ENCODE data around the gene HPCAL1. TPM values are rescaled to one million over a fixed set of nuclear protein-coding genes. Genes with fewer than 3 reads are reported as not detected.

The HPCAL1 gene
- total and polyA plus RNA-seq, 2 experiments from 2014 or later: 58.9 to 65.4 TPM

- no peak overlapping the region for H3K4me3 ChIP-seq
- no peaks in the 10 kb centered on the region for H3K9me3 ChIP-seq (ENCODE audit: low read depth)
- no peaks in the 10 kb centered on the region for H3K27me3 ChIP-seq (replicated peaks; ENCODE audit: insufficient read depth)
- WGBS, 2 experiments (ENCODE audit: low coverage in 1 of 2, low lambda C conversion rate in 2 of 2, missing lambda C conversion rate in 2 of 2): 92 to 95% methylated on average over 17 to 20 of the region's 20 CpGs
- H3K9me2 ChIP-seq (ENCODE audit: insufficient read depth): no peaks in the 10 kb centered on the region
- no peaks in the 10 kb centered on the region for H3F3A ChIP-seq (ENCODE audit: insufficient read depth)
- H3K9ac ChIP-seq: no peak overlapping the region
- no peak for DNase-seq
- no peaks in the 10 kb centered on the region for H3K36me3 ChIP-seq (ENCODE audit: low read depth)
- H3K4me2 ChIP-seq (ENCODE audit: unreplicated experiment): no peak overlapping the region
- TF ChIP-seq EZH2 (IDR thresholded peaks at IDR 0.05; ENCODE audit: insufficient read depth, poor library complexity, severe bottlenecking) (no peak), EZH2phosphoT487 (IDR thresholded peaks at IDR 0.05; ENCODE audit: insufficient read depth, low read depth) (no peak)
- H2AFZ ChIP-seq: no peak overlapping the region
- H4K20me1 ChIP-seq (ENCODE audit: insufficient read depth): no peaks in the 10 kb centered on the region
- H3K27ac ChIP-seq: no peak overlapping the region
- in situ Hi-C loops (cut with MboI): no loop called here
- H3K79me2 ChIP-seq (ENCODE audit: insufficient read depth): peaks cover 6% of the 10 kb centered on the region; the same call in 1 of the 2 replicates
- H3K4me1 ChIP-seq (ENCODE audit: insufficient read depth): no peaks in the 10 kb centered on the region
These were observed 69.6 kb downstream of the HPCAL1 start for GRCh38 chr2:10372203-10372861.

DNA sequence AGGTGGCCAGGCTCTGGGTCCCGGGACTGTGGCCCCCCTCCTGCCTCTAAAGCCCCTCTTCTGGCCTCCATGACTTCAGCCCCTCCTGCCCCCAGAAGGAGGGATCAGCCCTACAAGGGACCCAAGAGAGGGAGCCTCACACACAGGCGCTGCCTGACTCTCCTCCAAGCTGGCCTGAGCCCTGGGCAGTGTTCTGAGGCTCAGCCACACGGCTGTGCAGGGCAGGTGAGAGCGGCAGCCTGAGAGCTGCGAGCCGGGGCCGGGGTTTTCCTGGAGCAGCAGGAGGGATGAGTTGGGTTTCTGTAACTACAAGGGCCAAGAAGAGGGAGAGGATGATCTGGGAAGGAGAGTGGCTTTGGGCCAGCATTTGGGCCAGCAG lies 70.1 kb downstream of the HPCAL1 start:
- no peak for DNase-seq
- 88% methylated on average over 7 of the region's 7 CpGs for WGBS, 2 experiments (ENCODE audit: low coverage in 1 of 2, low lambda C conversion rate in 2 of 2, missing lambda C conversion rate in 2 of 2)
- Histone ChIP-seq H3K9me3 (ENCODE audit: low read depth) (no peaks in the 10 kb centered on the region), H2AFZ (no peak overlapping the region), H3K4me3 (no peak overlapping the region), H3K27me3 (replicated peaks; ENCODE audit: insufficient read depth) (no peaks in the 10 kb centered on the region), H4K20me1 (ENCODE audit: insufficient read depth) (no peaks in the 10 kb centered on the region), H3K36me3 (ENCODE audit: low read depth) (no peaks in the 10 kb centered on the region), H3K79me2 (ENCODE audit: insufficient read depth) (peaks cover 6% of the 10 kb centered on the region; the same call in 1 of the 2 replicates), H3K9ac (no peak overlapping the region), H3K4me1 (ENCODE audit: insufficient read depth) (no peaks in the 10 kb centered on the region), H3K27ac (no peak overlapping the region), H3F3A (ENCODE audit: insufficient read depth) (no peaks in the 10 kb centered on the region), H3K9me2 (ENCODE audit: insufficient read depth) (no peaks in the 10 kb centered on the region), H3K4me2 (ENCODE audit: unreplicated experiment) (no peak overlapping the region)
- in situ Hi-C loops (cut with MboI): no loop called here
- TF ChIP-seq EZH2 (IDR thresholded peaks at IDR 0.05; ENCODE audit: insufficient read depth, poor library complexity, severe bottlenecking) (no peak), EZH2phosphoT487 (IDR thresholded peaks at IDR 0.05; ENCODE audit: insufficient read depth, low read depth) (no peak)

- H3K4me1 ChIP-seq (ENCODE audit: insufficient read depth): no peaks in the 10 kb centered on the region
- in situ Hi-C loops (cut with MboI): no loop called here
- H3K27me3 ChIP-seq (replicated peaks; ENCODE audit: insufficient read depth): no peaks in the 10 kb centered on the region
- no peak for DNase-seq
- no peaks in the 10 kb centered on the region for H4K20me1 ChIP-seq (ENCODE audit: insufficient read depth)
- H3K9ac ChIP-seq: no peak overlapping the region
- H3F3A ChIP-seq (ENCODE audit: insufficient read depth): no peaks in the 10 kb centered on the region
- 81 to 86% methylated on average over 10 of the region's 10 CpGs for WGBS, 2 experiments (ENCODE audit: low coverage in 1 of 2, low lambda C conversion rate in 2 of 2, missing lambda C conversion rate in 2 of 2)
- no peak overlapping the region for H3K27ac ChIP-seq
- H3K9me2 ChIP-seq (ENCODE audit: insufficient read depth): no peaks in the 10 kb centered on the region
- H3K79me2 ChIP-seq (ENCODE audit: insufficient read depth): peaks cover 6% of the 10 kb centered on the region
- H3K9me3 ChIP-seq (ENCODE audit: low read depth): no peaks in the 10 kb centered on the region
- TF ChIP-seq EZH2 (IDR thresholded peaks at IDR 0.05; ENCODE audit: insufficient read depth, poor library complexity, severe bottlenecking): no peak
- TF ChIP-seq EZH2phosphoT487 (IDR thresholded peaks at IDR 0.05; ENCODE audit: insufficient read depth, low read depth): no peak
- no peak overlapping the region for H3K4me2 ChIP-seq (ENCODE audit: unreplicated experiment)
- H3K4me3 ChIP-seq: no peak overlapping the region
- H2AFZ ChIP-seq: no peak overlapping the region
- H3K36me3 ChIP-seq (ENCODE audit: low read depth): no peaks in the 10 kb centered on the region
These were observed 71.2 kb downstream of the HPCAL1 start for GRCh38 chr2:10373931-10374330.

DNA sequence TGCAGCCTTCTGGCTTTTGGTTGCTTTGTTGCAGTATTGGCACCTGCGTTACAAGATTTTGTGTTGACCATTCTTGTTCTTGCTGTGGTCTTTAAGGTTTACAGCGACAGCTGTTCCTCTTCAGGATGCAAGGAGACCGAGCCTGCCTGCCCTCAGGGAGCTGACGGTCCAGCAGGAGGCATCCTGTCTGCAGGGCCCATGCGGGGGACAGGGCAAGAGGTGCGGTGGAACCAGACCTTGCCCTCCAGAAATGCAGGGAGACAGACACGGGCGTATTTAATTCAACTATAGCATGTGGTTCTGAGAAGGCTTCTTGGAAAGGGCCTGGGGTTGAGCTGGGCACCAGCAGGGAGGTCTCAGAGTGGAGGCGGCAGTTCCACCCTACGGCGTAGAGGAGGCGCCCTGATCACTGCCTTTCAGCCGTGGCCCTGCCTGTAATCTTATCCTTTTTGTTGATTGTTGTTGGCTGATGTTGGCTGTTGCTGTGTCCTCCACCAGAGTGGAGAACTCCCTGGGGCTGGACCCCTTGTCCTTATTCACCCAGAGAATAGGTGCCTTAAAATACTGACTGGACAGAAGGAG lies 71.7 kb downstream of the HPCAL1 start:
- no peak overlapping the region for H3K9ac ChIP-seq
- no peak overlapping the region for H3K4me3 ChIP-seq
- H3K27ac ChIP-seq: no peak overlapping the region
- H4K20me1 ChIP-seq (ENCODE audit: insufficient read depth): no peaks in the 10 kb centered on the region
- no peak overlapping the region for H3K4me2 ChIP-seq (ENCODE audit: unreplicated experiment)
- TF ChIP-seq EZH2 (IDR thresholded peaks at IDR 0.05; ENCODE audit: insufficient read depth, poor library complexity, severe bottlenecking) (no peak), EZH2phosphoT487 (IDR thresholded peaks at IDR 0.05; ENCODE audit: insufficient read depth, low read depth) (no peak)
- H3K9me2 ChIP-seq (ENCODE audit: insufficient read depth): no peaks in the 10 kb centered on the region
- WGBS, 2 experiments (ENCODE audit: low coverage in 1 of 2, low lambda C conversion rate in 2 of 2, missing lambda C conversion rate in 2 of 2): 97 to 98% methylated on average over 13 of the region's 13 CpGs
- H2AFZ ChIP-seq: no peak overlapping the region
- no peaks in the 10 kb centered on the region for H3F3A ChIP-seq (ENCODE audit: insufficient read depth)
- in situ Hi-C loops (cut with MboI): no loop called here
- H3K79me2 ChIP-seq (ENCODE audit: insufficient read depth): peaks cover 5% of the 10 kb centered on the region
- no peaks in the 10 kb centered on the region for H3K9me3 ChIP-seq (ENCODE audit: low read depth)
- no peaks in the 10 kb centered on the region for H3K36me3 ChIP-seq (ENCODE audit: low read depth)
- no peak for DNase-seq
- H3K4me1 ChIP-seq (ENCODE audit: insufficient read depth): no peaks in the 10 kb centered on the region
- H3K27me3 ChIP-seq (replicated peaks; ENCODE audit: insufficient read depth): no peaks in the 10 kb centered on the region
